ENCODE results near the gene CXCL5.

The CXCL5 gene

DNA sequence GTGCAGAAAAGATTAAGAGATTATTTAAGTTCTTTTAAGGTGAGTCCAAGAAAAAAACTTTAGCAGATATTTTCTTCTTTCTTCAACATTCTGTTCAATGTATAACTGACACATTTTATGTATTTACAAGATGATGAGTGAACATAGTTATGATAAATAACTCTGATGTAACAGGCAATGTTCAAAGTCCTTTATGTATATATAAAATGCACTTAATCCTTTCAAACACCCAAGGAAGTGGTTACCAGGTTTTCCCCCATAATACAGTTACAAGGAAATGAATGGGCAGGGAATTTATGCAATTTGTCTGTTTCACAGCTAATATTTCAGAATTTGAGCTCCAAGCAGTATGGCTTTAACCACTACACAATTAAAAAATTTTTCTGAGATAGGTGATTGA lies 31.8 kb upstream of the CXCL5 start:
- no peak overlapping the region for H3K27ac ChIP-seq
- TF ChIP-seq, protein P1, sequence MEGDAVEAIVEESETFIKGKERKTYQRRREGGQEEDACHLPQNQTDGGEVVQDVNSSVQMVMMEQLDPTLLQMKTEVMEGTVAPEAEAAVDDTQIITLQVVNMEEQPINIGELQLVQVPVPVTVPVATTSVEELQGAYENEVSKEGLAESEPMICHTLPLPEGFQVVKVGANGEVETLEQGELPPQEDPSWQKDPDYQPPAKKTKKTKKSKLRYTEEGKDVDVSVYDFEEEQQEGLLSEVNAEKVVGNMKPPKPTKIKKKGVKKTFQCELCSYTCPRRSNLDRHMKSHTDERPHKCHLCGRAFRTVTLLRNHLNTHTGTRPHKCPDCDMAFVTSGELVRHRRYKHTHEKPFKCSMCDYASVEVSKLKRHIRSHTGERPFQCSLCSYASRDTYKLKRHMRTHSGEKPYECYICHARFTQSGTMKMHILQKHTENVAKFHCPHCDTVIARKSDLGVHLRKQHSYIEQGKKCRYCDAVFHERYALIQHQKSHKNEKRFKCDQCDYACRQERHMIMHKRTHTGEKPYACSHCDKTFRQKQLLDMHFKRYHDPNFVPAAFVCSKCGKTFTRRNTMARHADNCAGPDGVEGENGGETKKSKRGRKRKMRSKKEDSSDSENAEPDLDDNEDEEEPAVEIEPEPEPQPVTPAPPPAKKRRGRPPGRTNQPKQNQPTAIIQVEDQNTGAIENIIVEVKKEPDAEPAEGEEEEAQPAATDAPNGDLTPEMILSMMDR (conservative IDR thresholded peaks at IDR 0.05), result no peak
- no peak for TF ChIP-seq ZFX (IDR thresholded peaks at IDR 0.05)

DNA sequence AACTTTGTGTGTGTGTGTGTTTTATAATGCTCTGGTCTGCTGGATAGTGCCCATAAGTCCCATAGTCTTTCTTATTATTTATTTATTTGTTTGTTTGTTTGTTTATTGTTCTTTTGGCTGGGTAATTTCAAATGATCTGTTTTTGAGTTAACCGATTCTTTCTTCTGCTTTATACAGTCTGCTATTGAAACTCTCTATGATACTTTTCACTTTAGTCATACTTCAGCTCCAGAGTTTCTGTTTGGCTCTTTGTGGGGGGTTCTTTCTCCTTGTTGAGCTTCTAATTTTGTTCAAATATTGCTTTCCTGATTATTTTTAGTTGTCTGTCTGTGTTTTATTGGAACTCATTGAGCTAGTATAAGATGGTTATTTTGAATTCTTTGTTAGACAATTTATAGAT lies 30.0 kb upstream of the CXCL5 start:
- H3K27ac ChIP-seq, result no peak overlapping the region
- TF ChIP-seq, protein P1 (conservative IDR thresholded peaks at IDR 0.05), result no peak
- TF ChIP-seq ZFX (IDR thresholded peaks at IDR 0.05), result no peak

DNA sequence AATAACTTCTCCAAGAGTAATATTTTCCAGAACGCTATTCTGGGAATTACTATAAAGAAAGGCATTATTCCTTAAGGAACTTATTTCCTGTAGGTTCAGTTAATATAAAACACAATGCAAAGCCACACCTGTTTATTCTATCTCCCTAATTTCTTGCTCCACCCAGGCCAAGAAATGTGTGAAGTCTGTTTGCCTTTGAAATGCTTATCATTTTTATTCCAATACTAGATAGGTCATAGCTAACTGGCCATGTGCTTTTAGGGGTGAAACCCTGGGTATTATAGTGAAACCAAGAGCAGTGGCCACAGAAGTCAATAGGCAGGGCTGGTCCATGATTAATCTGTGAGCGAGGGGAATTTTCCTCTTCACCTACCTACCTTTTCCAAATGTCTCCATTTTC lies 25.2 kb upstream of the CXCL5 start:
- H3K27ac ChIP-seq, result no peak overlapping the region
- TF ChIP-seq ZFX (IDR thresholded peaks at IDR 0.05), result no peak
- TF ChIP-seq, protein P1 (conservative IDR thresholded peaks at IDR 0.05), result no peak

DNA sequence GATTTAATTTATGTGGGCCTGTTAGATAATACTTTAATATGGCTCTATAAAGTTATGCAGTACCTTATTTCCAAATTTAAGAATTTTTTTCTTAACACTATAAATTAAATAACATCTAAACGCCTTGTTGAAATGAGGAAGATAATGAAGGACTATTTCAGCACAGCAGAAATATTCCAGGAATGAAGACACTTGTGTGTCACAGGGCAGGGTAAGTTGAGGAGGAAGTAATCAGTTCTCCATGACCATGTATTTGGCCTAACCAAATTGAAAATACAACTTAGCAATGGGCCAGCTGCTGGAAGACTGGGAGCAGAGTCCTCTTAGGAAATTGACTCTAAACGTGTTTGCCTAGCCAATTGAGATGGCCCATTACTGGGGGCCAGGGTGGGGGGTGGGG lies 23.1 kb upstream of the CXCL5 start:
- no peak for TF ChIP-seq ZFX (IDR thresholded peaks at IDR 0.05)
- TF ChIP-seq, protein P1 (conservative IDR thresholded peaks at IDR 0.05), result no peak

DNA sequence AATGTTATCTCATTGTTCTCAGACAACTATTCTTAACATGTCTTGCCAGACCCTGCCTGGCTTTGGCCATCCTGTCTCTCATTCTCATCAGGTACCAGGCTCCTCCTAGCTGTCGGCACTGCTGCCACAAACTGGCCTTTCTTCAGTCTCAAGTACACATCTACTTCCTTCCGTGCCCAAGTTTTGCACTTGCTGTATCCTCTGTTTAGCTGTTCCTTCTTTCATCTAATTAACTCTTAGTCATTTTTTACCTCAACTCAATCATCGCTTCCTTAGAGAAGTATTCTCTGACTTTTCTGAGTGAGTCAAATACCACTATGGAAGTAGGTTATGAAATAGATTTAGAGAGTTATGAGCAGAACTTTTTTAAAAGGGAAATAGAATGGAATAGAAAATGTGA lies 20.3 kb upstream of the CXCL5 start:
- H3K27ac ChIP-seq, result no peak overlapping the region
- TF ChIP-seq, protein P1 (conservative IDR thresholded peaks at IDR 0.05), result no peak
- TF ChIP-seq ZFX (IDR thresholded peaks at IDR 0.05), result no peak

More for the DNA sequence above, 23.1 kb upstream of the CXCL5 start:
- no peak overlapping the region for H3K27ac ChIP-seq

DNA sequence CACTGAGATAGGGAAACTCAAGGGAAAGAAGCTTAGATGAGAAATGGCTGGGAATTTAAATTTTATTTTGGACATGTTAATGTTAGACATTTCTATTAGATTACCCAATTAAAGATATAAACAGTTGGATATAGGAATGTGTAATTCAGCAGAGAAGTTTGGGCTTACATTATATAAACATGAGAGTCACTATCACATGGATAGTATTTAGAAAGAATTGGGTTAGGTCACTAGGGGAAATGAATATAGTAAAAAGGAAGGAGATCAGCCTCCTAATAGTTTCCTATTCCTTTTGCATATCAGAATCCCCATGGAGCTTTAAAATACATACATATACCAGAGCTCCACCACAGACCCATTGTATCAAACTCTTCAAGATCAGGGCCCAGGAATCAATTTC lies 19.6 kb upstream of the CXCL5 start:
- H3K27ac ChIP-seq, result no peak overlapping the region
- TF ChIP-seq, protein P1 (conservative IDR thresholded peaks at IDR 0.05), result no peak
- TF ChIP-seq ZFX (IDR thresholded peaks at IDR 0.05), result no peak

DNA sequence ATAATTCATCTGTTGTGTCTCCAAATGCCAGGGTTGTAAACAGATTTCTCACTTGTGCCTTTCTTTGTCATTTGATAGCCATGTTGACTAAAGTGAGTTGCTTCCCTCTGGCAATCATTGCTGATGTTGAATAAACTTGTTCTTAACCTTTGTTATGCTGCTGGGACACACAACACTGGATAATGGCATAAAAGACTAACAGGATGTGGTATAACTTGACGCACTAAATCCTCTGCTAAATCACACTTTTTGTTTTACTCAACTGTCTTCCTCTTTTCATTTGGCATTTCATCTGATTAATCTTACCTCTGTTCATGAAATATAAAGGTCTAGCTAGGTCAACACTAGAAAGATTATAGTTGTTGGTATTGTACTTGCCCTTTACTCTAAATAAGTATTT lies 17.6 kb upstream of the CXCL5 start:
- no peak overlapping the region for H3K27ac ChIP-seq
- TF ChIP-seq ZFX (IDR thresholded peaks at IDR 0.05), result no peak
- TF ChIP-seq, protein P1 (conservative IDR thresholded peaks at IDR 0.05), result no peak

Data from C4-2B (cell line).